BLaER1 treated with 17β-estradiol and CSF1 and Interleukin-3, amounts not matched to agents 10 nM and 100 nM (cell line): Measurements from ENCODE around the gene ZBTB12.

Source experiments
- H3K27ac ChIP-seq, 11 experiments: shearing (Covaris generic); formaldehyde crosslinking; 2 replicates each; pipeline ENCODE4 v1.8.1; 2022
- H3K27me3 ChIP-seq, 11 experiments: shearing (Covaris generic); formaldehyde crosslinking; 2 replicates each; pipeline ENCODE4 v1.8.1; 2022
- H3K36me3 ChIP-seq, 11 experiments: shearing (Covaris generic); formaldehyde crosslinking; 2 replicates each; pipeline ENCODE4 v1.8.1; 2022
- H3K4me1 ChIP-seq, 10 experiments: shearing (Covaris generic); formaldehyde crosslinking; 2 replicates each; pipeline ENCODE4 v1.8.1; 2022
- H3K4me2 ChIP-seq, 11 experiments: shearing (Covaris generic); formaldehyde crosslinking; 2 replicates each; pipeline ENCODE4 v1.8.1; 2022
- H3K4me3 ChIP-seq, 10 experiments: shearing (Covaris generic); formaldehyde crosslinking; 2 replicates each; pipeline ENCODE4 v1.8.1; 2022
- H3K9ac ChIP-seq, 11 experiments: shearing (Covaris generic); formaldehyde crosslinking; 2 replicates each; pipeline ENCODE4 v1.8.1; 2022
- H3K9me3 ChIP-seq, 11 experiments: shearing (Covaris generic); formaldehyde crosslinking; replicated peaks in 1 of 11; 2 replicates each; pipeline ENCODE4 v1.8.1; 2022
- H4K20me1 ChIP-seq, 11 experiments: shearing (Covaris generic); formaldehyde crosslinking; 2 replicates each; pipeline ENCODE4 v1.8.1; 2022
- Cebpa-rat ChIP-seq, 11 experiments: shearing (Covaris generic); IDR thresholded peaks; 2 replicates each; pipeline ENCODE4 v1.8.1; 2022

The ZBTB12 gene

DNA sequence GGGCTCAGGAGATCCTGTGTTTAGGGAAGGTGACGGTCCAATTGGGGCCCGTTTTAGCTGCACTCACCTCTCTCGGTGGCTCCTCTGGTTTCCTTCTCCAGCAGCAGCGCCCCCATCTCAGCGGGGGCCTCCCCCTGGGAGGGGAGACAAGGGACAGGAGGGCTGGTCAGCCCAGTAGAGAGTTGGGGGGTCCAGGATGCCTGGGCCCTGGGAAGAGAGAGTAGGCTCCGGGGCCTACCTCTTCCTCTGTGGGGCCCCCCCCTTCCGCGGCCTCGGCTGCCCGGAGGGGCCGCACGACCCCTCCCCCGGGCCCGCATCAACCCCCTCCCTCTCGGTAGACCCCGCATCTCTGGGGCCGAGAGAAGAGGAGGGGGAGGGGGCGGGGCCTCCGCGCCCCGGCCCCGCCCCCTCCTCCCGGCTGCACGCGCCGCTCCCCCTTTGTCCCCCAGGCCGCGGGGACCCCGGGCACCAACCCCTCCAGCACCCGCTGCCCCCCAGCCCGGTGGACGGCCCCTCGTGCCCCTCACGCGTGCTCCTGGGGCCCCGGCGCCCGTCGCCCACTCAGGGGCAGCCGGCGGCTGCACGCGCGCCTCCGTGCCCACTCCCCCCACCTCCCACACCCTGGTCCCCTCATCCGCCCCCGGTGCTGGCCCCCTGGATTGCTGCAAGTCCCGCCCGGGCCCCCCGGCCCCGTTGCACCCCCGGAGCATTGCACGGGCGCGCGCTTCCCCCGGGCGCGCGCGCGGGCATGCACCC, 4.9 kb downstream of the ZBTB12 start:
- Histone ChIP-seq H3K4me2 (peak overlapping the region; percentile 80 to 98 (median 95)), H3K27ac (peak overlapping the region; percentile 5 to 81 (median 76); a peak in 20 of 22 replicates), H3K9ac (peak overlapping the region; percentile 77 to 90 (median 85))

DNA sequence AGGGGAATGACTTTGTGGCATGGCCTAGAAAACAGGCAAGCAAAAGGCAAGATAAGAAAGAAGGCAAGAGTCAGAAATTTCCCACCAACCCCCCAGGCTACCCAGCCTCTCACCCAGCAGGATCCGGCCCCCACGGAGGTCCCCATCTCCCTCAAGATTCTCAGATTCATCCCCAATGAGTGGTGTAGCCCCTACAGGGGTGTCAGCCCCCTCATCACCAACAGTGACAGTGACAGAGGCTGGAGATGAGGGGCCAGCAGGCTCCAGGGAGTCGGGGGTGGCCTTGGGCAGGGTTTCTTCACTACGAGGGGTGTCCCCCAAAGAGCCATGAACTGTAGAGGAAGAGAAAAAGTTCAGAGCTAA, 5.4 kb downstream of the ZBTB12 start:
- H3K9ac ChIP-seq: peak overlapping the region; percentile 77 to 90 (median 85)
- peaks cover 43 to 51% (median 48%) of the 10 kb centered on the region in 11 experiments for H3K36me3 ChIP-seq
- peaks cover 48 to 65% (median 53%) of the 10 kb centered on the region in 10 experiments for H3K4me1 ChIP-seq
- no peaks in the 10 kb centered on the region for H3K9me3 ChIP-seq
- H3K27me3 ChIP-seq: no peaks in the 10 kb centered on the region
- no peak for TF ChIP-seq Cebpa-rat (IDR thresholded peaks at IDR 0.05)
- peaks cover 0 to 10% (median 0%) of the 10 kb centered on the region in 11 experiments; a peak in 3 of 22 replicates for H4K20me1 ChIP-seq
- peak overlapping the region; percentile 80 to 98 (median 95) for H3K4me2 ChIP-seq
- H3K27ac ChIP-seq: peak overlapping the region; percentile 5 to 81 (median 76); a peak in 20 of 22 replicates
- peak overlapping the region; percentile 70 to 90 (median 82) for H3K4me3 ChIP-seq

More for the DNA sequence above, 4.9 kb downstream of the ZBTB12 start:
- H3K9me3 ChIP-seq: no peaks in the 10 kb centered on the region
- peaks cover 37 to 45% (median 43%) of the 10 kb centered on the region in 11 experiments for H3K36me3 ChIP-seq
- no peaks in the 10 kb centered on the region for H3K27me3 ChIP-seq
- peaks cover 48 to 66% (median 53%) of the 10 kb centered on the region in 10 experiments for H3K4me1 ChIP-seq
- no peak for TF ChIP-seq Cebpa-rat (IDR thresholded peaks at IDR 0.05)
- peak overlapping the region; percentile 70 to 90 (median 82) for H3K4me3 ChIP-seq
- peaks cover 0 to 7% (median 0%) of the 10 kb centered on the region in 11 experiments; a peak in 3 of 22 replicates for H4K20me1 ChIP-seq

DNA sequence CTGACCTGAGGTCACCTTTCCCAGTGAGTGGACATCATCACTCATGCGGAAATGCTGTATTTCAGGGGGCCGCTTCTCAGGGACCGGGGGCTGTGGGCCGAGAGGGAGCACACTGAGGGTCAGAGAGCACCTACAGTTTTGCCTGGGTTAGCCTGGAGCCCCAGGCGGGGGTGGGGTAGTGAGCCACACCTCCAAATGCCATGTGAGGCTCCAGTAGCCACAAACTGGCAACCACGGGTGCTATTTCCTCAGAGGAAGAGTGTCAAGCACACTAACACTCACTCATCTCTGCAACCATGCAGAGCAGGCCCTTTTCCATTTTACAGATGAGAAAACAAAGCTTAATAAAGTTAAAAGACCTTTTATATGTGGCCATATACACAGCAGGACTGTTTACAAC, 9.1 kb downstream of the ZBTB12 start:
- no peak for TF ChIP-seq Cebpa-rat (IDR thresholded peaks at IDR 0.05)
- Histone ChIP-seq H3K4me3 (no peak overlapping the region), H3K4me2 (peak overlapping the region in 10 of 11 experiments; percentile 18 to 49 (median 36); a peak in 17 of 22 replicates), H3K9ac (peak overlapping the region in 9 of 11 experiments; percentile 28 to 61 (median 48); a peak in 15 of 22 replicates), H3K36me3 (peaks cover 71 to 87% (median 82%) of the 10 kb centered on the region in 11 experiments), H3K4me1 (peaks cover 22 to 34% (median 26%) of the 10 kb centered on the region in 10 experiments), H3K9me3 (no peaks in the 10 kb centered on the region), H3K27me3 (no peaks in the 10 kb centered on the region), H3K27ac (peak overlapping the region in 8 of 11 experiments; percentile 1 to 54 (median 34); a peak in 15 of 22 replicates), H4K20me1 (peaks cover 0 to 25% (median 5%) of the 10 kb centered on the region in 11 experiments; a peak in 8 of 22 replicates)

- H3K4me3 ChIP-seq: no peak overlapping the region
- no peak overlapping the region for H3K4me2 ChIP-seq
- peaks cover 90 to 99% (median 96%) of the 10 kb centered on the region in 11 experiments for H3K36me3 ChIP-seq
- TF ChIP-seq Cebpa-rat (IDR thresholded peaks at IDR 0.05): no peak
- H3K27ac ChIP-seq: no peak overlapping the region; a peak in 1 of 22 replicates
- H4K20me1 ChIP-seq: peaks cover 0 to 38% (median 5%) of the 10 kb centered on the region in 11 experiments; a peak in 8 of 22 replicates
- H3K27me3 ChIP-seq: no peaks in the 10 kb centered on the region
- peaks cover 11 to 19% (median 13%) of the 10 kb centered on the region in 10 experiments for H3K4me1 ChIP-seq
- H3K9me3 ChIP-seq: no peaks in the 10 kb centered on the region
- no peak overlapping the region for H3K9ac ChIP-seq
These were observed 12.4 kb downstream of the ZBTB12 start for GRCh38 chr6:31889331-31889972.

GRCh38 chr6:31888276-31889258, 13.3 kb downstream of the ZBTB12 start:
- Histone ChIP-seq H3K27ac (no peak overlapping the region), H3K36me3 (peaks cover 87 to 99% (median 96%) of the 10 kb centered on the region in 11 experiments), H3K9me3 (no peaks in the 10 kb centered on the region), H4K20me1 (peaks cover 0 to 38% (median 5%) of the 10 kb centered on the region in 11 experiments; a peak in 8 of 22 replicates), H3K4me2 (no peak overlapping the region), H3K27me3 (no peaks in the 10 kb centered on the region), H3K9ac (no peak overlapping the region), H3K4me3 (no peak overlapping the region), H3K4me1 (peaks cover 10 to 13% (median 11%) of the 10 kb centered on the region in 10 experiments)
- TF ChIP-seq Cebpa-rat (IDR thresholded peaks at IDR 0.05): no peak

GRCh38 chr6:31887173-31888007, 14.5 kb downstream of the ZBTB12 start:
- H3K9ac ChIP-seq: no peak overlapping the region
- no peaks in the 10 kb centered on the region for H3K27me3 ChIP-seq
- H3K4me2 ChIP-seq: no peak overlapping the region
- no peak for TF ChIP-seq Cebpa-rat (IDR thresholded peaks at IDR 0.05)
- no peak overlapping the region for H3K4me3 ChIP-seq
- no peaks in the 10 kb centered on the region for H3K9me3 ChIP-seq
- H3K4me1 ChIP-seq: peaks cover 0 to 1% (median 0%) of the 10 kb centered on the region in 10 experiments; a peak in 4 of 20 replicates
- H3K36me3 ChIP-seq: peaks cover 88 to 99% (median 96%) of the 10 kb centered on the region in 11 experiments
- no peak overlapping the region for H3K27ac ChIP-seq
- H4K20me1 ChIP-seq: peaks cover 0 to 46% (median 5%) of the 10 kb centered on the region in 11 experiments; a peak in 8 of 22 replicates

GRCh38 chr6:31886541-31886991, 15.3 kb downstream of the ZBTB12 start:
- no peak overlapping the region for H3K27ac ChIP-seq
- H3K36me3 ChIP-seq: peaks cover 86 to 99% (median 96%) of the 10 kb centered on the region in 11 experiments
- no peaks in the 10 kb centered on the region for H3K4me1 ChIP-seq
- TF ChIP-seq Cebpa-rat (IDR thresholded peaks at IDR 0.05): no peak
- no peak overlapping the region for H3K9ac ChIP-seq
- no peak overlapping the region for H3K4me2 ChIP-seq
- H3K27me3 ChIP-seq: no peaks in the 10 kb centered on the region
- H3K4me3 ChIP-seq: no peak overlapping the region
- no peaks in the 10 kb centered on the region for H3K9me3 ChIP-seq
- peaks cover 0 to 40% (median 5%) of the 10 kb centered on the region in 11 experiments; a peak in 8 of 22 replicates for H4K20me1 ChIP-seq
